NCI-H1105 (cell line): ENCODE measurements around the gene PACSIN2.
A peak's percentile ranks its signal among the peaks of the same experiment; 100 is the strongest.
"Not testable (repeated sequence)": the region's sequence is repeated elsewhere in the genome, so short reads cannot be mapped to it uniquely, and the experiment has no call there.

Experiments used
- DNase-seq: peaks from one replicate; lab custom pipeline; 2025; lab: John Stamatoyannopoulos, UW

Gene PACSIN2

DNA sequence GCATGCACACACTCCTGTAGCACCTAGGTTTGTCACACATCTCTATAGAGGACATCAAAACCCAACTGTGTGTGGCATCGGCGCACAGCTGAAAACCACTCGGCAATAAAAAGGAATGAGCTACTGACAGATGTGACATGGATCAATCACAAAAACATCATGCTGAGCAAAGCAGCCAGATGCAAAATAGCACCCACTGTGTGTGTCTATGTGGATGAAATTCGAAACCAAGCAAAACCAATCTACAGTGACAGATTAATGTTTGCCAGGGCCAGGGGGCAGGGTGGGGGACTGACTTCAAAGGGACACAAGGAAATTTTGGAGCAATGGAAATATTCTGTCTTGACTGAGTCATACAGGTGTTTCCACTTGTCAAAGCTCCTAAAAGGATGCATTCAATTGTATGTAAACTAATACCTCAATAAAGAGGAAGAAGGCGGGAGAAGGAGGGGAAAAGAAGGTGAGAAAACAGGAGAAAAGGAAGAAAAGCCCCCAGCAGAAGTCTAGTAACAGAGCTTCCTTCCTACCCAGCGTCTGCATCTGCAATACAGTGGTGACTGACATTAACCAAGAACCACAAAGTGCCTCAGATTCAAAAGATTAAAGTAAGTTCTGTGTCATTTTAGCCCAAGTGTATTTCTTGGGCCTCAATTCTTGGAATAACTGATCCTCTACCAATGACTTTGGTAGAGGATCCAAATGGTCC, 49.8 kb downstream of the PACSIN2 start:
- no peak for DNase-seq

DNA sequence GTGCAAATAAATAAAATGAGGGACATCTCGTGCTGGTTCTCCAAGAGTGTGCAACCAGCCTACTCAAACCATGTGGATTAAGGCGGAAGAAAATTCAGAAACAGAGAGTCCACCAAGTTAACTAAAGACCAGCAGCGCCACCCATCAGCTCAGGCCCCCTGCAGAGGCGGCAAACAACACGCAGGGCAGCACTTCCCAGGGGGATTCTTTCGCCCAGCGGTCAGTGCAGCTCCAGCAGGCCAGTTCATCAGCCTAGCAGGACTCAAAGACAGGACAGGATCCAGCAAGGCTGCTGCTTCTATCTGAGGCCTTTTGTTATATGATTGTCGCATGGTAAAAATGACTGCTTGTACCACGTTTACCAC, 51.7 kb downstream of the PACSIN2 start:
- DNase-seq, result no peak

DNA sequence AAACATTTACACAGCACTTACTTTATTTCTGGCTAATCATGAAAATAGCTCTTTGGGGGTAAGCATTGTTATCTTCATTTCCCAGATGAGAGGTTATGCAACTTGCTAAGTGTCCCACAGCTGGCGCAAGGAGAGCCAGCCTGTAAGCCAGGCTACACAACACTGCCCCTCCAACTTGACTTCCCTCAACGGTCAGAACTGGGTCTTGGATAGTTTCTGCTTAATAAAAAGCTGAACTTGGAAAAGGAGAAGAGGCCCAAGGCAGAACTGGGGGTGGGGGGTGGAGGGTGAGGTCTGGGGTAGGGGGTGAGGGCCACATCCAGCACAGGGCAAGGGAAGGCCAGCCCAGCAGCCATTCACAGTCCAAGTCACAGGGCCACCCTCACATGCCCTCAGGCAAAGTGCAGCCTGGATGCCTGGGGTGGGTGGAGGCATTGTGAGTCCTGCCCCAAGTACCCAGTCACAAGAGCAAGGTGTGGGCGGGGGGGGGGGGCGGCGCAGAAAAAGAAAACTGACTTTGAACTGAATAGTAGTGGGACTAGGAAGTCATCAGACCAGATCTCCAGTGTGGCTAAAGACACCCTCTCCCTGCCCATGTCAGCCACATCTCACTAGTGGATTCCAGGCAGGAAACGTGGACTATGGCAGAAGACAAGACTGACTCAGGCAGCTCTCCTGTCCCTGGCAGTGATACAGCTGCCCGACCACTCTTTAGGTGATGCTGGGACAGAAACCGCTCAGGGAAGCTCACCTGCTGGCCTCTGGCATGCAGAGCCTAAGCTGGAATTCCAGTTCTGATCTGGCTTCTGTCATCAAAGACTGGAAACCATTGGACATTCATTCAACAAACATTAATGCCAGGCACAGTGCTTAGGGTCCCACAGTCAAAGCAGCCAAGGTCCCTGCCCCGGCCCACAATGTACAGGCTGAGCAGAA, 52.4 kb downstream of the PACSIN2 start:
- no peak for DNase-seq

DNA sequence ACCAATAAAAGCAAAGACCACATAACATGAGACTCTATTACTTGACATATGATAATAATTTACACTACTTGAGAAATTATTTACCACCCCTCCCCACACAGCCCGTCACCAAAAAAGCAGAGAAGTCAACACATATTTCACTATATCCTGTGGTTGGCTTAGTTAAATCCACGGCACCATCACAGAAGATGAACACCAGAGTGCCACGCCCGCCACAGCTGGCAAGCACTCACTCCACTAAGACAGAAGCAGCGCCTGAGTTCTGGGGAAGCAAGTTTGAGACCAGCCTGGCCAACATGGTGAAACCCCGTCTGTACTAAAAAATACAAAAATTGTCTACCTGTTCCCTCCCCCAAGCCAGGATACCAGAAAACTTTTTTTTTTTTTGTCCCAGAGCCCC, 53.1 kb downstream of the PACSIN2 start:
- no peak for DNase-seq

DNA sequence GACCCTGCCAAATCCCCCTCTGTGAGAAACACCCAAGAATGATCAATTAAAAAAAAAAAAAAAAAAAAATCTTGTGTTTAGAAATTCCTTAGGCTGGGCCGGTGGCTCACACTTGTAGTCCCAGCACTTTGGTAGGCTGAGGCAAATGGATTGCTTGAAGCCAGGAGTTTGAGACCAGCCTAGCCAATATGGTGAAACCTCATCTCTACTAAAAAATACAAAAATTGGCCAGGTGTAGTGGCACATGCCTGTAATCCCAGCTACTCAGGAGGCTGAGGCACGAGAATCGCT, 53.6 kb downstream of the PACSIN2 start:
- not testable (repeated sequence) for DNase-seq

DNA sequence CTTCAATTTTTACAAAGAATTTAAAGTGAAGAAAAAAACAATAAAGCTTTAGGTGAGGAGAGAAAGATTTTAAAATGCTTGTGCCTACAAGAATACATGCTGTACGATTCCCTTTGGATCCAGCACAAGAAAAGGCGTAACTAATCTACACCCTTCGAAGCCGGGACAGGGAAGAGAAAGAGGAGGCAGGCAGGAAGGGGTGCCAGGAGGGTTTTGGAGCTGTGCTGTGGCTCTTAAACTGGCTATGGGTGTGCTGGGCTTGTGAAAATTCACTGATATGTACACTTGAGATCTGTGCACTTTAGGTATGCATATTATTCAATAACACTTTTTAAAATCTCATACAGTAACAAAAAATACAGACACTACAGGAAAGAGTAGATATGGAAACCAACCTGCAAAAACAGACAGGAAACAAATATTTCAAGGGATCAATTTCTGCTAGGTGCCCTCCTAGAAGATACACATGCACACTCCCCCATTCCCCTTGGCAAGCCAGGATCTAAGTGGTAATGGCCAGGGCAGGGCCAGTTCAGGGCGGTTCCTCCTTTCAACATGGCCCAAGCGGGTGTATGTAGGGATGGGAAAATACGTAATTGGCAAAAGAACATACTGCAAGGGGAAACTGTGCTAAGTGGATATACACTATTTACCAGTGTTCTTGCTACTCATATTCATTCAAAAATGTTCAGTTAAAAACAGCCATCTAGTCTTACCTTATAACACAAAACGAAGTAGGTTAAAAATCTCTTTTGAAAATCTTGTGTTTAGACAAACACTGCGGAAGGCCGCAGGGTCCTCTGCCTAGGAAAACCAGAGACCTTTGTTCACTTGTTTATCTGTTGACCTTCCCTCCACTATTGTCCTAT, 54.2 kb downstream of the PACSIN2 start:
- DNase-seq, result no peak

DNA sequence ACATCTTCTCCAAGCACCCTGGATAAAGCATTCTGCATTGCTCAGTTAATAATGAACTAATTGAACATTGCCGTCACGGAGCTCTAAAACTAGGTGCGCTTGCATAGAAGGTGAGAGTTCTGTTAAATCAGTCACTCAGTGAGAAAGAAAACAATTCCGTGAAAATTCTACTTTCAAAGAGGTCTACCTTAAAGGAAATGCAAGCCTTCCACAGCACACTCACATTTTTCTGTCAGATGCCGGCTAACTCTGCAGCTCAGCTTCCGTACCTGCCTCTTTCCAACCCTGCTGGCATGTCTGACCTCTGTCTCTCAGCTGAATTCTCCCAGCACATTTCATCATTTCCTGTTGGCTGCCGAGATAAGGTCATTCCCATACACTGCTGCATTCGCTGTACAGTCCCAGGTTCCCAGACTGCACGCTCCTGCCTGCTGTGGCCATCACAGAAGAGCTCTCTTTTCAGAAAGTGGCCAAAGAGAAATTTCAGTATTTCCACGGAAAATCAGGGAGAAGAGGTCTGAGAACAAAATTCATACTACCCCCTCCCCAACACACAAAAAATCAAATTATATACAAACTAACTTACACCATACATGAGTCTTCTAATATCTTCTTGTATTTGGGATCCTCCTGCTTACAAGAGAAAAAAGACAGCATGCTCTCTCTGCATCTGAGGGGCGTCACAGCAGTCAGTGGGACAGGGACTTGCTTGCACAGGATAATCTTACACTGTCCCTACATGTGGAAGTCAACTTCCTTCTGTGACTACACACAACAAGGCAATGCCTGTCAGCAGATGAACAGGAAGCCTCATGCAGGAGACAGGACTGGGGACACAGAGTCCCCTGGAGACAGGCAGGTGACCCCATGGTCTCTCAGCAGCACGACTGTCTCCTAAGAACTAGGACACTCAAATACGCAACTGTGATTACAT, 55.1 kb downstream of the PACSIN2 start:
- DNase-seq, result no peak

DNA sequence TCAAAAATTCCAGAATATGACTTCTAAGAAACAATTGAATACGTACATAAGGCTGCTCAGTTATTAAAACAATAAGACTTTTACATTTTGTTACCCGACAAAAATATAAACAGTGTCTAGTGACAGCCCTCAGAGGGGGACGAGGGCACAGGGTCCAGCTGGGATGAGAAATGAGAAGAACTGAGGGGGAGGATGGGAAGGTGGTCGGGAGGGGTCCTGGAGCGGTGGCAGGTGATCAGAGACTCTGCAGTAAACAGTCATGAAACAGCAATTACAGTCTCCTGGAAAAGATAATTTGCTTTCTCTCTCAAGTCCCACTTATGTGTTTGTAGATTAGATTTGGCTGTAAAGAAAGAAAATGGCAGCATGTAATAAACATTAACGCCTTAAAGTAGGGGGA, 56.0 kb downstream of the PACSIN2 start:
- DNase-seq, result no peak

DNA sequence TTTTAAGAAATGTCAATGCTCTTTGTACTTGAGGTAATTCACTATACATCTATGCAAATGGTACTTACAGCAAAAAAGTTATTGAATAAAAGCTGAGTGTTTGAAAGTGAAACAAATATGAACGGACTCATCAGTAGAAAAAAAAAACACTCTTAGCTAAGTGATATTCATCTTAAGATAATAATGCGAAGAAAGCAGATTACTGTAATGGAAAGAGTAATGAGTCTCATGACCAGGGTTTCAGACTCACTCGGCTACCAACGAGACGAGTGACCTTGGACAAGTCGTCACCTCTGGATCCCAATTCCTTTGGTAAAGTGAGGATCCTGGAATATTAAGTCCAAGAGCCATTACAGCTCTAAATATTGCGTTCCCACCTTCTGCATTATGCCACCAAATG, 57.0 kb downstream of the PACSIN2 start:
- DNase-seq, result no peak

DNA sequence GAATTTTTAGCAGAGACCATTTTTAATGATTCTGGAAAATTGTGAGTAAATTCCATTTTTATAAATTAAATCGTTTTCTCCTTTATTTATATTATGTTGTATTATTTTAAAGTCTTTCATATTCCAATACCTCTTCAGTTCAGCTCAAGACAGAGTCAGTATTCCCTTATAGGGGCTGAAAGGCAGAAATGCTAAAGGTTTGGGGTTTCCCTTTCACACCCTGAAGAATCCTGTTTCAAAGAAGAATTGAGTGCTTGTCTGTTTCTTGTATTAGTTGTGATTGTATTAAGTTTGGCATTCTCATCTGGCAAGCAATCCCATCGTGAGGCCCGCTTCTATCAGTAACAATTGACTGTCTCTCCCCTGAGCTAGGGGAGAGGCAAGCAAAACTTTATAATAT, 57.4 kb downstream of the PACSIN2 start:
- DNase-seq, result no peak

DNA sequence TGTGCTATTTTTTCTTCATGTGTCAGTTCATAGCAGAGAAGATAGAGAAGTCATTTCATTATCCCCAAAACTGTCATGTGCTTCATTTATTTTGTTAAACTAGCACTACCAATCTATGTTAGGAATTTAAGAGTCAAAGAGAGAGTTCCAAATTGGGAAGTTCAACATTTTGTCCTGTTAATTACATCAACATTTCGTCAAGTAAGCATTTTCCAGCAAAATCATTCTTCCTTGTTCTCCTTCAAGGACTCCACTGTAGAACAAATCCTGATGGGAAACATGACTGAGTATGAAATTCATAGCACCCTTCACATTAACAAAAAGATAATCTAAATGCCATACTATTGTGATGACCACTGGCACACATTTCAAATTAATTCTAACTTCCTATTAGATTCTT, 59.1 kb downstream of the PACSIN2 start:
- no peak for DNase-seq

DNA sequence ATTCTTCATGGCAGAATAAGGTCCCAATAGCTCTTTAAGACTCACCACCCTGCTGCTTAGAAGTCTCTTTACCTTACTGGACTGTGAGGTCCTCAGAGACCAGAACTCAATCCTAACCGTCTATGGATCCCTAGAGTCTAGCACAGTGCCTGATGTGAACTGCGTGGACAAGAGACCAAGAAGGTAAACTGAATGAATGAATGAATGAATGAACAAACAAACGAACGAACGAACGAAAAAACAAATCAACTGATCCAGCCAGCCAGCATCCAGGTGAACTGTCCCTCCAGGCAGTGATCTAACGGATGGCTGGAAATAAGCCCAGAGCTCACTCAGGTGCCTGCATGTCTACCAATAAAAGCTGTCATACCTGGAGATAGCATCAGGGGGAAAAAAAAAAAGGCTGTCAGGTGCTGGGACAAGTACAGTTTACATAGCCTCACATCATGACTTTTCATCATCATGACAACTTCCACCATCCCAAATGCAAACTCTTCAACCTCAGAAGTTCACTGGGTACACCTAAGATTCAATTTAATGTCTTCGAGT, 59.8 kb downstream of the PACSIN2 start:
- no peak for DNase-seq

DNA sequence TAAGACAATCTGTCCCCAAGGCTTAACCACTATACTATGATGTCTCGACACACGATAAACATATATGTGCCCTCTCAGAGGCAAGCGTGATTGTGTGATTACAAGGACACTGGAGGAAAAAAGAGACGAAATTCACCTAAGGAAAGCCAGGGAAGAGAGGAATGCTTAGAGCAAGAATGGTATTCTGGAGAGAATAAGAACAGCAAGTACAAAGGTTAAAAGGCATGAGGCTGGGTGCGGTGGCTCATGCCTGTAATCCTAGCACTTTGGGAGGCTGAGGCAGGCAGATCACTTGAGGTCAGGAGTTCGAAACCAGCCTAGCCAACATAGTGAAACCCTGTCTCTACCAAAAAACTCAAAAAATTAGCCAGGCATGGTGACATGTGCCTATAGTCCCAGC, 61.2 kb downstream of the PACSIN2 start:
- DNase-seq, result not testable (repeated sequence)

DNA sequence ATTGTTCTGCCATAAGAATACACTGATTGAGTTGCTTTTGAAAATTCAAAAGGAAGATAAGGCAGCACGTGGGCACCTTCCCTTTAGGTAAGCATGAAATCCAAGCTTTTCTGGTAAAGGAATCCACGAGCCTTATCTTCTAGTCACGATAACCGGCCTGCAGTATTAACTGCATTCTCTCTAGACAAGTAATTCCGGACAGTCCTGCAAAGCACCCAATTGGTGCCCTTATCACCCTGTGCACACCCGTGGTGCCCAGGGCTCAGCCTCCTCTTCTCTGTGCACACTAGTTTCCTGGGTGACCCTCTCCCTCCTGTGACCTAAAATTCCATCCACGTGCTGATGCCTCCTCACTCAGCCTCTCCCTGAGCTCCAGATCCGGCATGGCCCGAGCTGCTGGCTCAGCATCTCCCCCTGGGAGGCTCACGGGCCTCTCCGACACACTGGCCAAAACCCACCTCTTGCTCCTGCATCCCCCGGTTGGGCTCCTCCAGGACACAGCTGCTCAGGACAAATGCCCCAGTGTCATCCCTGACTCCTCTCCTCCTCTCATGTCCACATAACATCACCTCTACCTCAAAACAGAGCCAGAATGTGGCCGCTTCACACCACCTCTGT, 63.7 kb downstream of the PACSIN2 start:
- no peak for DNase-seq

DNA sequence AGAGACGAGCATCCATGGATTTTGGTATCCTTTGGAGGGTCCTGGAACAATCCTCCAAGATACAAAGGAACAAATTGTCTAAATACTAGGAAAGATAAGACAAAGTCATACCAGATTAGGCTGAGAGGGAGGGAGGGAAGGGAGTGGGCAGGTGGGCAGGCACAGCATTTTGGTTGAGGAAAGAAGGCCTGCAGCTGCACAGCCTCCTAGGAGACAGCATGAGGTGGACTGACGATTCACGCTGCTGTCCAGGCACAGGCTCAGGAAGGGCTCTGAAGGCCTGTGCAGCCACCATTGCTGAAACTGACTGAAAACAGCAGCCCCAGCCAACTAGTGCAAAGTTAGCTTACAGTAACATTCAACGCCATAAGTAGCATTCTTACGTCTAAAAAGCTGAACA, 64.7 kb downstream of the PACSIN2 start:
- DNase-seq, result no peak

DNA sequence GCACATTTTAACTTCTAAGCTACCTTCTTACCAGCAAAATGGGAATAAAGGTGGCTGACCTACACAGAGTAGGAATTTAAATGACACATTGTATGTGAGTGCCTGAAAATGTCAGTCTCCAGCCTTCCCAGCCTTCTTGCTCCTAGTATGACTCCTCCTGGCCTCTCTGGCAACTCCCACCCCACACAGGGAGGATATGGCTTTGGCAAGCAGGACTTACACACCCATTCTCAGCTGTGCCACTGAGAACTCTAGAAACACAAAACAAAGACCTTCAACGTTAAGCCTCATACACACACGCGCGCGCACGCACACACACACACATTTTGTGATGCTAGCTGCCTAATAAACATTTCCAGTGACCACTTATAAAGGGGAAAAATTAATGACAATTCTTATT, 65.8 kb downstream of the PACSIN2 start:
- no peak for DNase-seq

DNA sequence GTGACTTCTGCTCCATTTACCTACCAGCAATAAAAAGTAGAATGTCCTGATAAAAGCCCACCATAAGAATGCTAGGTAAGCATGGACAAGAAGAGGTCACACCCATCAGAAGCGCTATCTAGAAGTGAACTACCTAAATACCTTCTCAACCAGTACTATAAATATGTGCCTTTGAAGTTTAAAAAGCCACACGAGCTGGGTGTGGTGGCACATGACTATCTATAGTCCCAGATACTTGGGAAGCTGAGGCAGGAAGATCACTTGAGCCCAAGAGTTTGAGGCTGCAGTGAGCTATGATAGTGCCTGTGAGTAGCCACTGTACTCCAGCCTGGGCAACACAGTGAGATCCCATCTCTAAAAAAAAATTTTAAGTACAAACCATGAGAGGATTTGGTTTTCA, 66.7 kb downstream of the PACSIN2 start:
- DNase-seq, result no peak

DNA sequence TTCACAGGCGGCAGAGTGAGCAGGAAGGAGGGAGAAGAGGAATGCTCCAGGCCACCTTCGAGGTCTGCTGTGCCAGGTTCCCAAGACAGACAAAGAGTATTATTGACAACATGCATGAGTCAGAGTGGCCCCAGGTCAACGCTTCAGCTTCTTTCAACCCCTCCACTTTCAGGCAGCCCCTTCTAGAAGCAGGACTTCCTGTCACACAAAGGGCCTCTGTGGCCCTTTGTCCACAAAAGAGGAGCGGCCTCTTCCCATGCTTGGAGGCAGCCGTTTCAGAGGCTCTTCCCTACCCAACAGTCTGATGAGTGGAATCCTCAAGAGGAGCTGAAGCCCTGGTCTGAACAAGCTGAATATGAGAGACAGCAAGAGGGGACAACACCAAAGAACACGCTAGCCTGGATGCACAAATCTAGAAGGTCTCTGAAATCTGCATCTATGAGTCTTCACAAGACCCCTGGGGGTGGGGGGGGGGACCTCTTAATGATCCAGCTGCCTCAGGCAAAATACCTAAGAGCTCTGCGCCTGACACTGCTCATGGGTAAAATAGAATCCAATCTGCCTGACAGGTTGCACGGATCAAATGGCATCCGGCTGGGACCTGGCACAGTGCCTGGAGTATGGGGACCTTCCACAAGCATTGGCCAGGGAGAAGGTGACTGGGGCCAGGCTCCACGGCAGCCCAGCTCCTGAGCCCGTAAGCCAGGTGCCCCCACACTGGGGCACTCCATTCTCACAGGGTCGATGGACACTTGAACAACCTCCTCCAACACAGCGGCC, 67.5 kb downstream of the PACSIN2 start:
- DNase-seq, result peak; percentile 60

DNA sequence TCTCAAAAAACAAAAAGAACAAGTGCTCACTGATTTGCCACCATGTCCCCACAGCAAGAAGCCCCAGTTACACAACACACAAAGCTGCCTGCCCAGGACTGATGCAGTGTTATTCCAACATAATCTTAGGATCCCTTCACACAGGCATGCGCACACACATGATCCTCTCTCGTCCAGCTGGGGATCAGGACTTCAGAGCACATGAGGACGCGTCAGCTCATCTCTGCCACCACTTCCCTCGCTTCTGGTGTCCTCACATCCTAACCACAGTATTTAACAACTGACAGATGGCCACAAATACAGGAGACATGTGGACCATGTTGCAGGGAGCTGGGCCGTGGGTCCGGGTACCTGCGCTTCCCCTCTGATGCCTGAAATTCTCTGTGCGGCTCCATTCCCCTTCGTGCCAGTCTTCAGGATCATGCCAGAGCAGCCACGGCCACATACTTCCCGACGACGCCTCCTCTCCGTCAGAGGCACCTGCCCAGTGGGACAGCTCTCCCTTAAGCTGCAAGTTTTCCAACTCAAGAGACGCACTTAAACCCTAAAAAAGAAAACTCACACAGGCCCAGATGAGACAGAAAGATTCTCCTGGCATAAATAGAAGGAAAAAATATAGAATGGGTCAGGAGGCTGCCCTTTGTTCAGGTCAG, 68.3 kb downstream of the PACSIN2 start:
- DNase-seq, result no peak

DNA sequence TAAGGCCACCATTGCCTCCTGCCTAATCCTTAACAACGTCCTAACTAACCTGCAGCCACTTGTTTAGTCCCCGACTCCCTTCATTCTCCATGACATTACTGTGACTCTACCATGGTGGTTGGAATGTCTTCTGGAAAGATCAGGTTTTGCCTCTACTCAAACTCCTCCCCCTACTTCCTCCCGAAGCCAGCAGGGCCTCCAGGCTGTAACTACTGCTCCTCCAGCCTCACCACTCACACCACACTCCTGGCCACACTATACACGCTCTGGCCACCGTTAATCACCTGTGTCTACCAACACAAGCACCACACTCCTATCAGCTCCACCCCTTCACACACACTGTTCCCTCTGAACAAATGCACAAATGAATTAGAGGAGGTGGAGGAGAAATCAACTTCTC, 69.2 kb downstream of the PACSIN2 start:
- DNase-seq, result no peak
